ENCODE results near the gene PRAME.
"Not testable (repeated sequence)": the region's sequence is repeated elsewhere in the genome, so short reads cannot be mapped to it uniquely, and the experiment has no call there.

The PRAME gene

DNA sequence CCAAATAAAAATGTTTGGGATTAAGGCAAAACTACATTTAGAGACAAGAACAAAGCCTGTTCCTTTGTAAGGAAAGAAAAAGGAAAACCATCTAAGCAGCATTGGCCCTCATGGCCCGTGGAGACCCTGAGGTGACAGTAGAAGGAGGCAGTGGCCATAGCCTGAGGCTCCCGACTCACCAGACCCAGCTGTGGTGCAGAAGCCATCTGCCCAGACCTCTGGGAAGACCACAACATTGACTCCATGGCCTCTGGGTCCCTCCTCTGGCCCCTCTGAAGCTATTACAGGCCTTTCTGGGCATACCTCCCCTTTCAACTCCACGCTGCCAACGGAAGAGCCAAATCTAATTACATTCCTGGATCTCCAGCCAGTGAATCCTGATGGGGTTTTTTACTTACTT is 6.4 kb downstream of the PRAME start:
- DNase-seq (ENCODE audit: low read depth in 1 of 2, low spot score in 1 of 2): no peak

- no peak for DNase-seq (ENCODE audit: low read depth in 1 of 2, low spot score in 1 of 2)
These were observed 8.2 kb downstream of the PRAME start for GRCh38 chr22:22550789-22551434.

DNA sequence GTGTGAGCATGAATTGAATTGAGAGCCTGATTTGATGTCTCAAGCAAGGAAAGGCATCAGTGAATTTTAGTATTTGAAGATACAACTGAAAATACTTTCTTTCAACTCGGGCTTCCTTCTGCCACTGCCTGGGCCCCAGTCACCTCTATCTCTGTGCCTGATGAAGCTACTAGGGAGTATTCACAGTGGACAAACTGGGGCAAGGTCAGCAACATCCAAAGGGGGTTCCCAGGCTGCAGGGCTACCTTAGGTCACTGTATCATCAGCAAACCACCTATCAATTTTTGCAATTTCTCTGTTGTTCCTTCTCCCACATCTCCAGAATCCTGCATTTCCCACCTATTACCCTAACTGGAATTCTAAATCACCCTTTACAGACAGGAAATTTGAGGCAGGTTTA is 10.2 kb downstream of the PRAME start:
- DNase-seq (ENCODE audit: low read depth in 1 of 2, low spot score in 1 of 2): no peak

- no peak for DNase-seq (ENCODE audit: low read depth in 1 of 2, low spot score in 1 of 2)
These were observed 10.7 kb downstream of the PRAME start for GRCh38 chr22:22548317-22548716.

- no peak for DNase-seq (ENCODE audit: low read depth in 1 of 2, low spot score in 1 of 2)
These were observed 11.3 kb downstream of the PRAME start for GRCh38 chr22:22547692-22548300.

DNA sequence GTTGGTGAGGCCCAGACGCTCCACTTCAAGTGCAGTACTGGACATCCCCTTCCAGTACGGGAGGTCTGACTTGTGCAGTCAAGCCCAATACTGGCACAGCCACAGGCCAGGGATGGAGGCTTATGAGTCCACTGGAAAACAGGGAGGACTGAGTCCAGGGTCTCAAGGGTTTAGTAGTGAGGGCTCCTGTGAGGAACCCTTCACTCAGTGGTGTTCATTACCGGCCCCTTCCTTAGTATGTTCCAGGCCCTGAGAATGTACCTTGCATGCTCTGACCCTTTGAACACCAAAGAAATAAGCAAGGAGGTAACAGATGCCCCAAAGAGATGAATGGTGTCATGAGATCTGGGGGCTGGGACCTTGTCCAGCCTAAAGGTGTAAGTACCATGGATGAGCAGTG is 11.8 kb downstream of the PRAME start:
- no peak for DNase-seq (ENCODE audit: low read depth in 1 of 2, low spot score in 1 of 2)

DNA sequence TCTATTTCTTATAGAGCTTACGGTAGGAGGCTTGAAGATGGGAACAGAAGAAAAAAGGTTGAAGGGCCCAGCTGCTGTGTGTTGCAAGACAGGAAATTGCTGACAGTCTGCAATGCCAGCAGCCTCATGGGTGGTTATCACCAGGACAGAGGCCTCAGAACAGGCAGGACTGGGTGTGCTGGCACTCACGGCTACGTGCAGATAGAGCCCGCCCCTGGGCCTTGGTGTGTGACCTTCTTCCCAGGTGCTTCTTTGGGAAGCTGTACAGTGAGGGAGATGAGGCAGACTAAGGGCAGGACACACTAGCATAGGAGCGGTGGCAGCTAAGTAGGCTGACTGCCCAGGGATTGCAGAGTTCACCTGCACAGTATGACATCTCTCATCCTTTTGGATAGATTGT is 12.6 kb downstream of the PRAME start:
- DNase-seq (ENCODE audit: low read depth in 1 of 2, low spot score in 1 of 2): no peak

DNA sequence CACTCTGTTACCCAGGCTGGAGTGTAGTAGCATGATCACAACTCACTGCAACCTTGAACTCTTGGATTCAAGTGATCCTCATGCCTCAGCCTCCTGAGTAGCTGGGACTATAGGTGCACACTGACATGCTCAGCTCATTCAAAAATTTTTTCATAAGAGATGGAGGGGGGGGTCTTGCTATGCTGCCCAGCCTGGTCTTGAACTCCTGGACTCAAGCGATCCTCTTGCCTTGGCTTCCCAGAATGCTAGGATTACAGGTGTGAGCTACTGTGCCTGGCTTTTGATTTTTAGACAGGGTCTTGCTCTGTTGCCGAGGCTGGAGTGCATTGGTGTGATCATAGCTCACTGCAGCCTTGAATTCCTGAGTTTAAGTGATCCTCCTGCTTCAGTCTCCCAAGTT is 14.0 kb downstream of the PRAME start:
- DNase-seq (ENCODE audit: low read depth in 1 of 2, low spot score in 1 of 2): no peak

- DNase-seq (ENCODE audit: low read depth in 1 of 2, low spot score in 1 of 2): no peak
These were observed 20.7 kb downstream of the PRAME start for GRCh38 chr22:22538226-22538989.

DNA sequence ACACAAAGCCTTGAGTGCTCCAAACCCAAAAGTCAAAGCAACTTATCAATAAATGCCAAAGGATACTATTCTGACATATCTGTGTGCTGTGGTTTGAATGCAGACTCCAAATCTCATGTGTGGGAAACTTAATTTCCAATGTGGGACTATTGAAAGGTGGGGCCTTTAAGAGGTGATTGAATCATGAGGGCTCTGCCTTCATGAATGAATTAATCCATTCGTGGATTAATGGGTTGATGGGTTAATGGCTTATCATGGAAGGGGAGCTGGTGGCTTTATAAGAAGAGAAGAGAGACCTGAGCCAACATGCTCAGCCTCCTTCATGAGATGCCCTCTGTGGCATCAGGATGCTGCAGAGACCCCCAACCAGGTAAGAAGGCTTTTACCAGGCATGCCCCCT is 22.1 kb downstream of the PRAME start:
- no peak for DNase-seq (ENCODE audit: low read depth in 1 of 2, low spot score in 1 of 2)

GRCh38 chr22:22536515-22536914 is 22.6 kb downstream of the PRAME start:
- DNase-seq (ENCODE audit: low read depth in 1 of 2, low spot score in 1 of 2): no peak

- DNase-seq (ENCODE audit: low read depth in 1 of 2, low spot score in 1 of 2): no peak
These were observed 23.4 kb downstream of the PRAME start for GRCh38 chr22:22535662-22536061.

DNA sequence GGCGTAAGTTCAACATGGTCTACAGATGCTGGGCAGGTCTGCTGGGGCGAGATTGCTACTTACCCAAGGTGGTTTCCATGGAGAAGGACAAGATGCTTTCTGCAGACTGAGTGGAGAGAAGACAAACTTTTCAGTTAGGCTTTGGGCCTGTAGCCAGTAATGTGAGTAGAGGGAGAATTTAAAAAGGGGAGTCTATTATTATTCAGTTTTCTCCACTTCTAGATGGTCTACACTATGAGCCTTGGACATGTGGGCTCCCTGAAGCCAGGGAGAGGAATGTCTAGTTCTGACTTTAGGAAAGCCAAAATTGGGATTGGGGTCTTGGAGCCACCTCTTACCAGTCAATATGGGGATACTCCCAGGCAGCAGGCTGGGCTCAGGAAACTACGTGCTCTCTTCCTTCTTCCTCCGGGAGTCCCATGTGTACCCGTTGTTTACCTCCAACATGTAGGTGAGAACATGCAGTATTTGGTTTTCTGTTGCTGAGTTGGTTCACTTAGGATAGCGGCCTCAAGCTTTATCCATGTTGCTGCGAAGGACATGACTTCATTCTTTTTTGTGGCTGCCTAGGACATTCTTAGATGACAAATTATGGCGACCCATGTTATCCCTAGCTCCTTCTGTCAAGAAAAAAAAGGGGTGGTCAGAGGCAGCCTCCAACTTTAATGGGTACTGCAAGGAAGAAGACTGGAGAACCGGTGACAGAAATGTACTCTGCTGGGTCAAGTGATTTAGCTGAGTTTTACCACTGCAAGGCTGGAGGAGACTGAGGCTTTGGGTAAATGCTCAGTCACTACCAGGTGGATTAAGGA is 24.3 kb downstream of the PRAME start:
- no peak for DNase-seq (ENCODE audit: low read depth in 1 of 2, low spot score in 1 of 2)

DNA sequence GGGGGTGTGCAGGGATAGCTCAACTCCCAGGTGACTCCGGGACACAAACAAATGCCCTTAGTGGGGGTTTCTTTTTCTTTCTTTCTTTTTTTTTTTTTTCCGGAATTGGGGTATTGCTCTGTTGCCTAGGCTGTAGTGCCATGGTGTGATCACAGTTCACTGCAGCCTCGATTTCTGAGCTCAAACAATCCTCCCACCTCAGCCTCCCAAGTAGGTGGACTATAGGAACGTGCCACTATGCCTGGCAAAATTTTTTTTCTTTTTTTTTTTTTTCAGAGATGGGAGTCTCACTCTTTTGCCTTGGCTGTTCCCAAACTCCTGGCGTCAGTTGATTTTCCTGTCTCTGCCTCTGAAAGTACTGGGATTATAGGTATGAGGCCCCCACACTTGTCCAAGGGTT is 25.2 kb downstream of the PRAME start:
- no peak for DNase-seq (ENCODE audit: low read depth in 1 of 2, low spot score in 1 of 2)

DNA sequence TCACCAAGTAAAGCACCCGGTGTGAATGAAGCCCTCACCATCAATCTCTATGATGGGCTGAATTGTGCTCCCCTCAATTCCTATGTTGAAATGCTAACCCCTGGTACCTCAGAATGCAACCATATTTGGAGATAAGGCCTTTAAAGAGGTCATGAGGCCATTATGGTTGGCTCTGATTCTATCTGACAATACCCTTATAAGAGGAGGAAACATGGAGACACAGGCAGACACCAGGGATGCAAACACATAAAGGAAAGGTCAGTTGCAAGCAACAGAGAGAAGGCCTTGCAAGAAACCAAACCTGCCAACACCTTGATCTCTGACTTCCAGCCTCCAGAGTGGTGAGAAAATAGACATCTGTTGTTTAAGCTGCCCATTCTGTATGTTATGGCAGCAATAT is 25.6 kb downstream of the PRAME start:
- DNase-seq (ENCODE audit: low read depth in 1 of 2, low spot score in 1 of 2): no peak

- DNase-seq (ENCODE audit: low read depth in 1 of 2, low spot score in 1 of 2): not testable (repeated sequence)
These were observed 26.5 kb downstream of the PRAME start for GRCh38 chr22:22532547-22533071.

GRCh38 chr22:22531770-22532546 is 27.1 kb downstream of the PRAME start:
- DNase-seq (ENCODE audit: low read depth in 1 of 2, low spot score in 1 of 2): no peak

DNA sequence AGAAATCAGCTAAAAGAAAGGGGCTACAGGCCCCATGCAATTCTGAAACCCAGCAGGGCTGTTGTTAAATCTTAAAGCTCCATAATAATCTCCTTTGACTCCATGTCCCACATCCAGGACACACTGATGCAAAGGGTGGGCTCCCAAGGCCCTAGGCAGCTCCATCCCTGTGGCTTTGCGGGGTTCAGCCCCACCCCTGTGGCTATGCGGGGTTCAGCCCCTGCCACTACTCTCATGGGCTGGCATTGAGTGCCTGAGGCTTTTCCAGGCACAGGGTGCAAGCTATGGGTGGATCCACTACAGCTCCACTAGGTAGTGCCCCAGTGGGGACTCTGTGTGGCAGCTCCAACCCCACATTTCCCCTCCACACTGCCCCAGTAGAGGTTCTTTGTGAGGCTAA is 30.3 kb downstream of the PRAME start:
- DNase-seq (ENCODE audit: low read depth in 1 of 2, low spot score in 1 of 2): no peak

DNA sequence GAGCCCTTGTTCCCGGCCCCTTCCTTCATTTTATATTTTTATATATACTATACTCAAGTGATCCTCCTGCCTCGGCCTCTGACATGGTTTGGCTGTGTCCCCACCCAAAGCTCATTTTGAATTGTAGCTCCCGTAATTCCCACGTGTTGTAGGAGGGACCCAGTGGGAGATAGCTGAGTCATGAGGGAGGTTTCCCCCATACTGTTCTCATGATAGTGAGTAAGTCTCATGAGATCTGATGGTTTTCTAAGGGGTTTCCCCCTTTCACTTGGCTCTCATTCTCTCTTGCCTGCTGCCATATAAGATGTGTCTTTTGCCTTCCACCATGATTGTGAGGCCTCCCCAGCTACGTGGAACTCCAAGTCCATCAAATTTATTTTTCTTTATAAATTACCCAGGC is 31.8 kb downstream of the PRAME start:
- no peak for DNase-seq (ENCODE audit: low read depth in 1 of 2, low spot score in 1 of 2)

DNA sequence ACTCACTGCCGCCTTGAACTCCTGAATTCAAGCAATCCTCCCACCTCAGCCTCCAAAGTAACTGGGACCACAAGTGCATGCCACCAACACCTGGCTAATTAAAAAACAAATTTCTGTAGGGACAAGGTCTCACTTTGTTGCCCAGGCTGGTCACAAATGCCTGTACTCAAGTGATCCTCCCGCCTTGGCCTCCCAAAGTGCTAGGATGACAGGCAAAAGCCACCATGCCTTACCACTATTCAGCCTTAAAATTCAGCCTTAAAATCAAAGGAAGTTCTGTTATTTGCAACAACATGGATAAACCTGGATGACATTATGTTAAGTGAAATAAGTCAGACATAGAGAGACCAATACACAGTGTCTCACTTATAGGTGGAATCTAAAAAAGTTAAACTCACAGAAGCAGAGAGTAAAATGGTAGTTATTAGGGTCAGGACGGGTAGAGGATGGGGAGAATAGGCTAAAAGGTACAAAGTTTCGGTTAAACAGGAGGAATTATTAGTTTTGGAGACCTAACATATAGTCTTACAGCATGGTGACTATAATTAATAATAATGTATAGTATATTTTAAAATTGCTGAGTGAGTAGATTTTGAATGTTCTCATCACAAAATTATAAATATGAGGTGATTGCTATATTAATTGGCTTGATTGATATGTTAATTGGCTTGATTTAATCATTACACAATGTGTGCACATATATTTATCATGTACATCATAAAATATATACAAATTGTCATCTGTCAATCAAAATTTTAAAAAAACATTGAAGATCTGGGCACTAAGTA is 32.7 kb downstream of the PRAME start:
- no peak for DNase-seq (ENCODE audit: low read depth in 1 of 2, low spot score in 1 of 2)
